Panc1 (cell line): ENCODE results near the gene ENOX1.

Experiments
- POLR2AphosphoS5 ChIP-seq: IDR thresholded peaks from 2 replicates; pipeline ENCODE4 v1.6.1; 2012; ENCODE audit warnings: mild to moderate bottlenecking, low read depth, low read length, moderate library complexity
- TCF7L2 ChIP-seq: IDR thresholded peaks from 2 replicates; pipeline ENCODE4 v1.6.1; 2011; ENCODE audit warnings: mild to moderate bottlenecking, low read depth, low read length, inconsistent platforms
- TF ChIP-seq, protein P1 (sequence below), 2 experiments: IDR thresholded peaks; 2 replicates each; pipeline ENCODE4 v1.6.1; 2011 to 2012; ENCODE audit warnings: low read depth in 2 of 2, control low read depth in 1 of 2, low read length in 1 of 2, mild to moderate bottlenecking in 1 of 2, moderate library complexity in 1 of 2; ENCODE audit not compliant: insufficient read depth in 1 of 2
- TF ChIP-seq, protein P2 (sequence below): fragments of 450-650 bp; IDR thresholded peaks from 2 replicates; pipeline ENCODE4 v1.5.1; 2017; ENCODE audit warnings: mild to moderate bottlenecking

DNA sequence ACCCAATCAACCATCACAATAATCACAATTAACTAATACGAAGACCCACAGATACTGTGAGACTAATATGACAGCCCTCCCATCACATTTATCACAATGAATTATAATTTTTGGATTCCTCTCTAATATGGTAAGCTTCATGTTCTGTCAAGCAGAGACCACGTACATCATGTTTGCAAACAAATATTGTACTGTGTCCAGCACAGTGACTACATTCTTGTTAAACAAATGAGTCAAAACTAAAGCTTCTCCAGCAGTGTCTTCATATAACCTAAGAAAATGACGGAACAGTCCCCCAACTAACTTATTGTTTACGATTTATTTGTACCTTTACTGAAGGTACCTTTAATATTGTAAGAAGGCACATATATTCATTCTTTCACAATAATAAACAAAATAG lies 292.6 kb downstream of the ENOX1 start:
- TF ChIP-seq, protein P1, sequence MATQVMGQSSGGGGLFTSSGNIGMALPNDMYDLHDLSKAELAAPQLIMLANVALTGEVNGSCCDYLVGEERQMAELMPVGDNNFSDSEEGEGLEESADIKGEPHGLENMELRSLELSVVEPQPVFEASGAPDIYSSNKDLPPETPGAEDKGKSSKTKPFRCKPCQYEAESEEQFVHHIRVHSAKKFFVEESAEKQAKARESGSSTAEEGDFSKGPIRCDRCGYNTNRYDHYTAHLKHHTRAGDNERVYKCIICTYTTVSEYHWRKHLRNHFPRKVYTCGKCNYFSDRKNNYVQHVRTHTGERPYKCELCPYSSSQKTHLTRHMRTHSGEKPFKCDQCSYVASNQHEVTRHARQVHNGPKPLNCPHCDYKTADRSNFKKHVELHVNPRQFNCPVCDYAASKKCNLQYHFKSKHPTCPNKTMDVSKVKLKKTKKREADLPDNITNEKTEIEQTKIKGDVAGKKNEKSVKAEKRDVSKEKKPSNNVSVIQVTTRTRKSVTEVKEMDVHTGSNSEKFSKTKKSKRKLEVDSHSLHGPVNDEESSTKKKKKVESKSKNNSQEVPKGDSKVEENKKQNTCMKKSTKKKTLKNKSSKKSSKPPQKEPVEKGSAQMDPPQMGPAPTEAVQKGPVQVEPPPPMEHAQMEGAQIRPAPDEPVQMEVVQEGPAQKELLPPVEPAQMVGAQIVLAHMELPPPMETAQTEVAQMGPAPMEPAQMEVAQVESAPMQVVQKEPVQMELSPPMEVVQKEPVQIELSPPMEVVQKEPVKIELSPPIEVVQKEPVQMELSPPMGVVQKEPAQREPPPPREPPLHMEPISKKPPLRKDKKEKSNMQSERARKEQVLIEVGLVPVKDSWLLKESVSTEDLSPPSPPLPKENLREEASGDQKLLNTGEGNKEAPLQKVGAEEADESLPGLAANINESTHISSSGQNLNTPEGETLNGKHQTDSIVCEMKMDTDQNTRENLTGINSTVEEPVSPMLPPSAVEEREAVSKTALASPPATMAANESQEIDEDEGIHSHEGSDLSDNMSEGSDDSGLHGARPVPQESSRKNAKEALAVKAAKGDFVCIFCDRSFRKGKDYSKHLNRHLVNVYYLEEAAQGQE (IDR thresholded peaks at IDR 0.05; ENCODE audit: insufficient read depth in 1 of 2, low read depth in 2 of 2, low read length in 1 of 2): no peak
- TF ChIP-seq, protein P2, sequence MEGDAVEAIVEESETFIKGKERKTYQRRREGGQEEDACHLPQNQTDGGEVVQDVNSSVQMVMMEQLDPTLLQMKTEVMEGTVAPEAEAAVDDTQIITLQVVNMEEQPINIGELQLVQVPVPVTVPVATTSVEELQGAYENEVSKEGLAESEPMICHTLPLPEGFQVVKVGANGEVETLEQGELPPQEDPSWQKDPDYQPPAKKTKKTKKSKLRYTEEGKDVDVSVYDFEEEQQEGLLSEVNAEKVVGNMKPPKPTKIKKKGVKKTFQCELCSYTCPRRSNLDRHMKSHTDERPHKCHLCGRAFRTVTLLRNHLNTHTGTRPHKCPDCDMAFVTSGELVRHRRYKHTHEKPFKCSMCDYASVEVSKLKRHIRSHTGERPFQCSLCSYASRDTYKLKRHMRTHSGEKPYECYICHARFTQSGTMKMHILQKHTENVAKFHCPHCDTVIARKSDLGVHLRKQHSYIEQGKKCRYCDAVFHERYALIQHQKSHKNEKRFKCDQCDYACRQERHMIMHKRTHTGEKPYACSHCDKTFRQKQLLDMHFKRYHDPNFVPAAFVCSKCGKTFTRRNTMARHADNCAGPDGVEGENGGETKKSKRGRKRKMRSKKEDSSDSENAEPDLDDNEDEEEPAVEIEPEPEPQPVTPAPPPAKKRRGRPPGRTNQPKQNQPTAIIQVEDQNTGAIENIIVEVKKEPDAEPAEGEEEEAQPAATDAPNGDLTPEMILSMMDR: no peak
- TF ChIP-seq POLR2AphosphoS5 (no peak), TCF7L2 (no peak)
